Measurements from ENCODE around the gene STARD3NL.

- no peak for TF ChIP-seq EZH2phosphoT487 (IDR thresholded peaks at IDR 0.05; ENCODE audit: low read depth, severe bottlenecking, unreplicated experiment)
- no peak for TF ChIP-seq CTCF (IDR thresholded peaks at IDR 0.05; ENCODE audit: poor library complexity)
Observed at GRCh38 chr7:38273286-38273995, 95.4 kb downstream of the STARD3NL start, which contains the start of gene TARP.

Measured in hepatocyte (in vitro differentiated cells).